Central memory CD8-positive, alpha-beta T cell (primary cell): Measurements from ENCODE around the gene PTPRM.

Source experiments
- ATAC-seq: fragments of 150-1000 bp; cut with Tn5 transposase; replicated peaks from 2 replicates; pipeline ENCODE4 v1.10.0; 2022; ENCODE audit warnings: mild to moderate bottlenecking, moderate FRiP score, moderate number of reproducible peaks; ENCODE audit not compliant: poor library complexity, severe bottlenecking; ENCODE audit errors: extremely low read depth
- DNase-seq, 2 donors: peaks; one replicate each; pipeline ENCODE4 v3.0.0; 2021; ENCODE audit warnings: low spot score in 2 of 2
- H3K27ac Mint-ChIP-seq: one replicate; pipeline ENCODE4 v1.8.0; 2022; ENCODE audit warnings: low read depth, mild to moderate bottlenecking, moderate library complexity, mixed read lengths
- H3K27me3 Mint-ChIP-seq: one replicate; pipeline ENCODE4 v1.8.0; 2022; ENCODE audit warnings: mixed read lengths
- H3K36me3 Mint-ChIP-seq: one replicate; pipeline ENCODE4 v1.8.0; 2022; ENCODE audit warnings: mild to moderate bottlenecking, moderate library complexity, mixed read lengths; ENCODE audit not compliant: insufficient read depth
- H3K4me1 Mint-ChIP-seq: one replicate; pipeline ENCODE4 v1.8.0; 2022; ENCODE audit warnings: mixed read lengths
- H3K4me3 Mint-ChIP-seq: one replicate; pipeline ENCODE4 v1.8.0; 2022; ENCODE audit warnings: mild to moderate bottlenecking, moderate library complexity, mixed read lengths
- H3K9me3 Mint-ChIP-seq: one replicate; pipeline ENCODE4 v1.8.0; 2022; ENCODE audit warnings: mixed read lengths

PTPRM gene

DNA sequence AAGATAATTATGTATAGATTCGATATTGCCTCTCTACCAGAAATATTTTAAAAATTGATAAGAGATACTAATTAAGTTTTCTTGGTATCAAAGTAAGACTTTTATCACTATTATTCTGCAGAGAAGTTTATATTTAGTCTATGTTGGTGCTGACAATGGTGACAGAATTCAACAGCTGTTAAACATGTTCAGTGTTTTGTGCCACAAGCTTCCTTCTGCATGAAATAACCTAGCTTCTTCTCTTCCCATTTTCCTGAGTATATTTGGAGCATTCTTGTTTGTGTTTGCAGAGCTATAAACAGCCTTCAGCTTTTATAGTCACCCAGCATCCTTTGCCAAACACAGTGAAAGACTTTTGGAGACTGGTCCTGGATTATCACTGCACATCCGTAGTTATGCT is 812.9 kb downstream of the PTPRM start:
- peaks cover 13% of the 10 kb centered on the region for H3K36me3 Mint-ChIP-seq
- no peak overlapping the region for H3K27ac Mint-ChIP-seq

DNA sequence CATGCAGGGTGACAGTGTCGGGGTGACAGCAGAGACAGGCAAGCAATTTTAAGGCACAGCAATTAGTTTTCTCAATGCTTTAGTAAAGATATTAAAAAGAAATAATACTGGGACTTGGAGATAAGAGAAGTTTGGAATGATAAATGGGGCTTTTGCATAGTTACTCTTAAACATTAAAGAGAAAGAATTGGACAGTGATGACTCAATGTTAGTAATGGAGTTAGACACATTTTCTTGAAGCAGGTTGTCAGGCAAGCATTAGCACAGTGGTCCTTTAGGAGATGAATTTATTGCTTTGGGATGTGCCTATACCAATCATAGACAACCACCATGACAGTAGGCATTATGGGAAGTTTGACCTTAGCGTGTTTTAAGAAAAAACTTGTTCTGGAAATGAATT is 813.8 kb downstream of the PTPRM start:
- peaks cover 13% of the 10 kb centered on the region for H3K36me3 Mint-ChIP-seq
- ATAC-seq, result no peak
- no peak overlapping the region for H3K27ac Mint-ChIP-seq
- no peak overlapping the region for H3K4me3 Mint-ChIP-seq
- no peaks in the 10 kb centered on the region for H3K27me3 Mint-ChIP-seq
- no peaks in the 10 kb centered on the region for H3K4me1 Mint-ChIP-seq
- no peaks in the 10 kb centered on the region for H3K9me3 Mint-ChIP-seq
- DNase-seq, result no peak

More for the DNA sequence above, 812.9 kb downstream of the PTPRM start:
- ATAC-seq (no peak), DNase-seq (no peak)
- Mint-ChIP-seq H3K9me3 (no peaks in the 10 kb centered on the region), H3K27me3 (no peaks in the 10 kb centered on the region), H3K4me3 (no peak overlapping the region), H3K4me1 (no peaks in the 10 kb centered on the region)

DNA sequence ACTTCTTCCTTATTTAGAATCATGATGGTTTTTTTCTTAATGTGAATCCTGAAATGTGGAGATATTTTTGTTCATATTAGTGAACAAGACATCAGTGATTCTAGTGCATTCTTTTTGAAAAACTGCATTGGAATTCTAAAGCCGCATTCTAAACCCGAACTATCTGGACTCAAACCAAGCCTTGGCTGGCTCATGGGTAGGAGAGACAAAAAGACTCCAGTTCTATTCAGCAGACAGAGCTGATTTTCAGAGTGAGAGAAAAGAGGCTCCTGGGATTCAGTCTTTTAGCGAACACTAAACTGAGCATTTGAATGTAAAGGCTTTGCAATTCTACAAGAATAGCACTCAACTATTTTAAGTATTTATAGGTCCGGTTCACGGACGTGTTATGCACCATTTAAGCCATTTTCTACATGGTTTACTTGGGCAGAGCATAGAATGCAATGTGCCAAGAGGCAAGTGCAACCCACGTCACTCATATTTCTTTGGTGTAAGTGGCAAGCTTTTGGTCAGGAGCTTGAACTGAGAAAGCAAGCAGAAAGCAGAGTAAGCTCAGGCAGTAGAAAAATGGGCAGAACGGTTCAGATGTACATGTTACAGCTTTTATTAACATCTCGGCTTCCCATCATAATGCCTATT is 814.8 kb downstream of the PTPRM start:
- H3K27ac Mint-ChIP-seq, result no peak overlapping the region
- peaks cover 16% of the 10 kb centered on the region for H3K36me3 Mint-ChIP-seq
- ATAC-seq (no peak), DNase-seq (no peak)
- H3K4me3 Mint-ChIP-seq, result no peak overlapping the region
- no peaks in the 10 kb centered on the region for H3K4me1 Mint-ChIP-seq
- H3K9me3 Mint-ChIP-seq, result no peaks in the 10 kb centered on the region
- H3K27me3 Mint-ChIP-seq, result no peaks in the 10 kb centered on the region

DNA sequence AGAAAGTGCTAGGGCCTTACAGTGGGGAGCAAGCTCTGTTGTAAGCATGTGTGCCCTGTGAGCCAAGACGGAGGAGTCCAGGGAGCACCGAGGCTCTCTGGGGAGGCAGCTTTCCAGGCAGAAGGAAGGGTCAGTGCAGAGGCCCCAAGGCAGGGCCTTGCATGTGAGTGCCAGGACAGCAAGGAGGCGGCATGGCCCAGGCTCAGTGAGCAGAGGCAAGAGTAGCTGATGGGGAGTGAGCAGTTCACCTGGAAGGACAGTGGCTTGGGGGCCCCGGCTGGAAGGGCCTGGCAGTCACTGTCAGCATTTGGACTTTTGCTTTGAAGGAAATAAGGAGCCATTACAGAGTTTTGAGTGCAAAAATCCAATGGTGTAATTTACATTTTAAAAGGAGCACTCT is 818.3 kb downstream of the PTPRM start:
- no peak overlapping the region for H3K4me3 Mint-ChIP-seq
- no peaks in the 10 kb centered on the region for H3K9me3 Mint-ChIP-seq
- ATAC-seq (no peak), DNase-seq (no peak)
- no peaks in the 10 kb centered on the region for H3K4me1 Mint-ChIP-seq
- no peaks in the 10 kb centered on the region for H3K27me3 Mint-ChIP-seq
- no peak overlapping the region for H3K27ac Mint-ChIP-seq
- peaks cover 15% of the 10 kb centered on the region for H3K36me3 Mint-ChIP-seq

DNA sequence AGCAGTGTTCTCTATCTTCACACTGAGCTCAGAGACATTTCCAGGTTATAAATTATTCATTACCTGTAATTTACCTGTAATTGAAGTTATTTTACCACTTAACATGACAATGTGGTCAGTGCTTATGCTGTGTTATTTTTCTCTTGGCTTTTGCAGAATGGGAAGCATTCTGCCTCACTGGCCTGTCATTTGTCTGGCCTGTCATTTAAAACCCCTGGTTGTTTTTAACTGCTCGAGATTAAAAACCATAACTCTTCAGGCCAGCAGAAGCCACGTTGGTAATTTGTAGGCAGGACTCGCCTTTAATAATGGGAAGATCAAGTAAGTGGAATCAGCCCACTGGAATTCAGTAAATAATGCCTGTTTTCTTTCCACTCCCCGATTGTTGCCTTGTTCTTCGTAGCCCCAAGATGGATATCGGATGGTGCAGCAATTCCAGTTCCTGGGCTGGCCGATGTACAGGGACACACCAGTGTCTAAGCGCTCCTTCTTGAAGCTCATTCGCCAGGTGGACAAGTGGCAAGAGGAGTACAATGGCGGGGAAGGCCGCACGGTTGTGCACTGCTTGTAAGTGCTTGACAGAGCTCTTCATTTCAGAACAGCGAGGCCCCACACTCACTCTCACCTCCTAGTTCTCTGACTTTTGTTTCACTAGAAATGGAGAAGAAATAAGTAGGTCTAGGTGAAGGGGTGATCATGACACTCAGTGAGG is 819.7 kb downstream of the PTPRM start:
- DNase-seq (no peak), ATAC-seq (no peak)
- peaks cover 15% of the 10 kb centered on the region for H3K36me3 Mint-ChIP-seq
- no peaks in the 10 kb centered on the region for H3K9me3 Mint-ChIP-seq
- H3K4me1 Mint-ChIP-seq, result no peaks in the 10 kb centered on the region
- no peak overlapping the region for H3K4me3 Mint-ChIP-seq
- no peaks in the 10 kb centered on the region for H3K27me3 Mint-ChIP-seq
- no peak overlapping the region for H3K27ac Mint-ChIP-seq

DNA sequence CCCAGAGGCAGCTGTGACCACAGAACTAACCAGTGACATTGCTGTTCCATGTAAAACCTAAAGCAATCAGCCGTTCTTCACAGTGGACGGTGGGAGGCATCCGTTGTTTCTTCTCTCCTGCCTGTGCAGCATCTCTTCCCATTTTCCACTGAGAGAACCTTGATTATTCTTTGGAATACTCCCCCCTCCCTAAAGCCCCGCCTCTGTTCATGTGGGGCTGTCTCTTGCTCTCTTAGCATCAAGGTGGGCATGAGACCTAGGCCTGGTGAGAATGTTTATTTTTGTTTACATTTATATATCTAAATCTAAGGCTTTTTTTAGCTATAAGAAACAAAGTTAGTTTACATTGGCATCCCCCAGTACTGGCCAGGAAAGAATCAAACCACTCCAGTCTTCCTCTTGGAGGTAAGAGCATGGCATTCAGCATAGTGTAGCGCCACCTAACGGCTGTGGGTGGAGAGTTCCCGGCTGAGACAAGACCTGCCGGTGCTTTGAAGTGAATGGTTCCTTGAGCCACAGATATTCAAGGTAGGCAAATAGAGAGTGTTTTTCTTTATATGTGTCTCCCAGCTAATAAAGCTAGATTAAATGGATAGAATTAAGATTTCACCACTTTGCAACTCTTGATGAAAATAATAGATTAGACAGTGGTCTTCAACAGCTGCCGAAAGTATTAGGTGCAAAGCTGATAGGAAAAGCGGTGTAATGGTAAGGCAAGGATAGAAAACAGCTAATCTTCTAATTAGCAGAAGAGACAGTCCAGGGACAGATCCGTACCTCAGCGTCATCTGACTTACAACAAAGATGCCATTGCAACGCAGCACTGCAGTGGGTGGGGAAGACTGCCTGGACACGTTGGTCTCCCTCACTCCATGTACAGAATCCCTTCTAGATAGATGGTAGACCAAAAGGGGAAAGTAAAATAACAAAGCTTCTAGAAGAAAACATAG is 822.5 kb downstream of the PTPRM start:
- no peak overlapping the region for H3K4me3 Mint-ChIP-seq
- no peak for ATAC-seq
- H3K9me3 Mint-ChIP-seq, result no peaks in the 10 kb centered on the region
- H3K4me1 Mint-ChIP-seq, result no peaks in the 10 kb centered on the region
- no peak for DNase-seq
- peaks cover 15% of the 10 kb centered on the region for H3K36me3 Mint-ChIP-seq
- H3K27me3 Mint-ChIP-seq, result no peaks in the 10 kb centered on the region
- H3K27ac Mint-ChIP-seq, result no peak overlapping the region

DNA sequence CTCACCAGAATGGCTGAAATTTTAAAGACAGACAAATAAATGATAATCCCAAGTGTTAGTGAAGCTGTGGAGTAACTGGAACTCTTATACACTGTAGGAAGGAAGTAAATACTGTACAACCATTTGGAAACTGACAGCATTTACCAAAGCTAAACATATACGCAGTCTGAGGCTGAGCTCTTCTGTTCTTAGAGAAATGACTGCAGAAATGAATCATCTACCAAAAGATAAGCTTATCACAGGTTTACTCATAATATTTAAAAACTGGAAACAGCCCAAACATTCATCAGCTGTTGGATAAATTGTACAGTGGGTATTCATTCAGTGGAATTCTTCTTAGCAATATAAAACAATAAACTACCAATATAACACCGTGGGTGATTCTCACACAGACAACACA is 824.0 kb downstream of the PTPRM start:
- Mint-ChIP-seq H3K36me3 (peaks cover 13% of the 10 kb centered on the region), H3K4me3 (no peak overlapping the region), H3K9me3 (no peaks in the 10 kb centered on the region), H3K27ac (no peak overlapping the region), H3K27me3 (no peaks in the 10 kb centered on the region), H3K4me1 (no peaks in the 10 kb centered on the region)
- ATAC-seq, result no peak
- no peak for DNase-seq

DNA sequence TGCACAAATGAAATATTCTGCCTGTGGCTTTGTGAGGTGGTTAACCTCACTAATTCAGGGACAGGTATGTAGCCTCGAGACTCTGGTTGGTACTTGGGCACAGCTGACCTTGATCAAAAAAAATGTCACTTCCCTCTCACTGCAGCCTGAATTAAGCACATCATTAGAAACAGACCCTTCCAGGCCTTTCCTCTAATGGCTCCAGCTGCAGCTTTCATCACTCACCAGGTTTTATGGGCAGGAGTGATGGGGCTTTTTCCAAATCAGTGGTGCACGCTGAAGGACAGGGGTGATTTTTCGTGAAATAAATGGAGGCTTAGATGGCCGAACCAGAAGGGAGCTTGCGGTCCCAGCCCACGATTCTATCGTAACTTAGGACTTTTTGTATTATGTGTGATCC is 829.1 kb downstream of the PTPRM start:
- no peaks in the 10 kb centered on the region for H3K27me3 Mint-ChIP-seq
- no peak overlapping the region for H3K27ac Mint-ChIP-seq
- H3K4me1 Mint-ChIP-seq, result no peaks in the 10 kb centered on the region
- no peak overlapping the region for H3K4me3 Mint-ChIP-seq
- ATAC-seq (no peak), DNase-seq (no peak)
- no peaks in the 10 kb centered on the region for H3K9me3 Mint-ChIP-seq
- peaks cover 16% of the 10 kb centered on the region for H3K36me3 Mint-ChIP-seq

DNA sequence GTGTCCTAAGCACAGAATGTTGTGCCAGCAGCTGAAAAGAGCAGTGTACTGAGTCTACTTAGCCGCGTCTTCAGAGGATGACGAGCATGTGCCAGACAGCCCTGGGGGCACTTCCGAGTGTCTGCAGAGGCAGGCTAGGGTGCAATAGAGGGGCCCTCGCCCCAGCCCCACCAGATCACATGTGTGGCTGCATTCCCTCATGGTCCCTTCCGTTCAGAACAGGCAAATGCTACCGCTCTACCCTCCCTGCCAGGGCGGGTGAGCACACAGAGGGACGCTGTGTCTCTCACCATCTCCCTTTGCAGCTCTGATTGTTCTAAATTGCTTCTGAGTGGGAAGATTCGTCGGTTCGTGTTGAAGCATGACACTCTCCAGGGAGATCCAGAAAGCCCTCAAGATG is 829.9 kb downstream of the PTPRM start:
- H3K4me1 Mint-ChIP-seq, result no peaks in the 10 kb centered on the region
- H3K27ac Mint-ChIP-seq, result no peak overlapping the region
- DNase-seq, result no peak
- no peaks in the 10 kb centered on the region for H3K27me3 Mint-ChIP-seq
- H3K4me3 Mint-ChIP-seq, result no peak overlapping the region
- peaks cover 16% of the 10 kb centered on the region for H3K36me3 Mint-ChIP-seq
- no peaks in the 10 kb centered on the region for H3K9me3 Mint-ChIP-seq
- ATAC-seq, result no peak

DNA sequence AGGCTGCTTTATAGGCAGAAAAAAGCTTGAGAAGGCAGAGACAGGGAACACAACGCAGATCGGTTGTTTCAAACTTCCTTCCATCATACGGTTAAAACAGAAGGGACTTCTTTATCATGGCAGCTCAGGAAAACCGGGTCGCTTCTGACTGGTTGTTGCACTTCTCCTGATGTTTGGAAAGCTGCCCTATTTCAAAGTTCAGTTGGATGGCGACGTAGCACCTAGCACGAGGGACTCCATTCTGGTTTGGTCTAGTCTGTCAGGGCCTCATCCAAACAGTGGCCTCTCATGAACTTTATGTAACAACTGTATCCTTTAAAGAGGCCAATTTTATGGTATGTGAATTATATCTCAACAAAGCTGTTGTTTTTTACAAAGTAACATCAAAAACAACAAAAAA is 832.0 kb downstream of the PTPRM start:
- no peaks in the 10 kb centered on the region for H3K4me1 Mint-ChIP-seq
- peaks cover 16% of the 10 kb centered on the region for H3K36me3 Mint-ChIP-seq

DNA sequence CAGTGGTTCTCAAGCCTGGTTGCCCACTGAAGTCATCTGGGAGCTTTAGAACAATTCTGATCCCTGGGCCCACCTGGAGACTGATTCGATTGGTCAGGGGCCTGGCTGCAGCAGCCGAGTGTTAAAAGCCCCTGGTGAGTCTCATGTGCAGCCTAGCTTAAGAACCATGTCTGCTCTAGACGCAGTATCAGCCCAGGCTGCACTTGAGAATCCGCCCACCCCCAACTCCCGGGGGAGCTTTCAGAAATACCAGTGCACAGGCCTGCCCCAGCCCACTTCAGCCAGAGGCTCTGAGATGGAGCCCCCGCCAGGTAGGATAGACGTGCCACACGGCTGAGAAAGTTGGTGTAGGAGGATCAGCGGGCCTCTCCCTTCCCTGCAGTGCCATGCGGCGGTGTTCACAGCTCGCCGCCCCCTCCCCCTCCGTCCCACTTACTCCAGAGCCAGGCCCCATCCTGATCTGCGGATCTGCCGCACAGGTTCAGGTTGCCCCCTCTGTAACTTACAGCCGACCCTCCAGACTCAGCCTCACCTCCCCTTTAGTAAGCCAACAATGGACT is 833.2 kb downstream of the PTPRM start:
- DNase-seq, result no peak
- no peak overlapping the region for H3K27ac Mint-ChIP-seq
- peaks cover 4% of the 10 kb centered on the region for H3K9me3 Mint-ChIP-seq
- H3K36me3 Mint-ChIP-seq, result peaks cover 14% of the 10 kb centered on the region
- H3K4me1 Mint-ChIP-seq, result no peaks in the 10 kb centered on the region
- no peak overlapping the region for H3K4me3 Mint-ChIP-seq
- H3K27me3 Mint-ChIP-seq, result no peaks in the 10 kb centered on the region
- no peak for ATAC-seq

More for the DNA sequence above, 832.0 kb downstream of the PTPRM start:
- Mint-ChIP-seq H3K27ac (no peak overlapping the region), H3K4me3 (no peak overlapping the region), H3K27me3 (no peaks in the 10 kb centered on the region), H3K9me3 (peaks cover 1% of the 10 kb centered on the region)
- DNase-seq (no peak), ATAC-seq (no peak)

DNA sequence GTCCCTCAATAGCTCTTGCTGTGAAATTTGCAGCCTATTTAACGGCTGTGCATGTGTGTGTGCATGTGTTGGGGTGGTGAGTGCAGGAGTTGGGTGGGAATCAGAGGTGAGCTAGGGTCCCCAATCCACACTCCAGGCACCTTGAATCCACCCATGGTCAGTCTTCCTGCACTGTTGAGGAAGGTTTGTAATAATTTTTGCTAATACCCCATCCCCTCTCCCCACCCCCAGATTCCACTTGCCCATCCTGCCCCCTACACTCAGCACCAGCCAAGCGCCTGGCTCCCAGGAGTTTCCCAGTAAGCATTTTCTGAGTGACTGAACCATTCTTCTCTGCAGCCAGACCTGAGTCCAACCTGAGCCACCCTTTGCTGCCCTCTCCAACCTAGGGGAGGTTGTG is 833.7 kb downstream of the PTPRM start:
- no peak for ATAC-seq
- H3K4me1 Mint-ChIP-seq, result no peaks in the 10 kb centered on the region
- peaks cover 4% of the 10 kb centered on the region for H3K9me3 Mint-ChIP-seq
- peaks cover 14% of the 10 kb centered on the region for H3K36me3 Mint-ChIP-seq
- H3K27me3 Mint-ChIP-seq, result no peaks in the 10 kb centered on the region
- H3K27ac Mint-ChIP-seq, result no peak overlapping the region
- H3K4me3 Mint-ChIP-seq, result no peak overlapping the region
- DNase-seq, result no peak
